ENCODE measurements around the gene PPP1R1A.

PPP1R1A gene, protein sequence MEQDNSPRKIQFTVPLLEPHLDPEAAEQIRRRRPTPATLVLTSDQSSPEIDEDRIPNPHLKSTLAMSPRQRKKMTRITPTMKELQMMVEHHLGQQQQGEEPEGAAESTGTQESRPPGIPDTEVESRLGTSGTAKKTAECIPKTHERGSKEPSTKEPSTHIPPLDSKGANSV

DNA sequence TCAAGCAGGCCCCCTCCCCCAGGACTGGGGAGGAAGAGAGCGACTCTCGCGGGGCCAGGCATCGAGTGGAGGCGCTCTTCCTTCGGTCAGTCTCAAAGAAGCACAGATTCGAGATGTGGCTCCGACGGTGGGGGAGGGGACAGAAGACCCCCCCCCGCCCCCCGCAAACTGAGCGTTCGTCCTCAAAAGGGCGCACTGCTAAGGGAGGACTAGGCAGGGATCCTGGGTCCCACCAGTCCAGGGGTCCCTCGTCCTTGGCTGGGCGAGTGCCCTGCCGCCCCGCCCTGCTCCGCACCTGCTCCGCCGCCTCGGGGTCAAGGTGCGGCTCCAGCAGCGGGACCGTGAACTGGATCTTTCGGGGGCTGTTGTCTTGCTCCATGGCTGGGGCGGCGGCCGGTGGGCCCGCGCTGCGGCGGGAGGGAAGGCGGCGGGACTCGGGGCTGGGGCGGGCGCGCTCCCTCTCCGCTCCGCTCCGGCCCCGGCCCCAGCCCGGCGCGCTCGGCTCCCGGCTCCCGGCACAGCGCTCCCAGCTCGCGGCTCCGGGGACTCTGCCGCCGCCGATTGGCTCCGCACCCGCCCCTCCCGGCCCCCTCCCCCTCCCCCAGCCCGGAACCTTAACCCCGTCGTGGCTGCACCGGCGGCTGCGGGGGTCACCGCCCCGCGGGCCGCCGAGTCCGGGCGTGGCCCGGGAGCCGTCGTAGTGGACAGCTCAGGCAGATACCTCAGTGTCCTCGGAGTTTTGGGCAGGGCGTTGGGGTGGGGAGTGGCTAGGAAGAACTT is at the start of gene PPP1R1A:
TSS of gene PPP1R1A (minus strand) at position 550 of the 780 bp plus-strand sequence. CDS start at position 379, 171 bp downstream.
- Histone ChIP-seq H3K27me3 (ENCODE audit: insufficient read depth, poor library complexity, severe bottlenecking) (peaks cover 28% of the 10 kb centered on the region), H3K36me3 (ENCODE audit: low read depth) (no peaks in the 10 kb centered on the region), H3K27ac (ENCODE audit: poor library complexity, severe bottlenecking) (no peak within 1 kb of the TSS), H3K4me3 (ENCODE audit: severe bottlenecking) (no peak within 1 kb of the TSS), H3K4me1 (ENCODE audit: insufficient read depth, poor library complexity, severe bottlenecking) (no peaks in the 10 kb centered on the region), H3K9me3 (ENCODE audit: severe bottlenecking) (no peaks in the 10 kb centered on the region)
- peak; percentile 23; the same call in 1 of the 3 replicates for ATAC-seq (ENCODE audit: low read depth)
- TF ChIP-seq, protein P1, sequence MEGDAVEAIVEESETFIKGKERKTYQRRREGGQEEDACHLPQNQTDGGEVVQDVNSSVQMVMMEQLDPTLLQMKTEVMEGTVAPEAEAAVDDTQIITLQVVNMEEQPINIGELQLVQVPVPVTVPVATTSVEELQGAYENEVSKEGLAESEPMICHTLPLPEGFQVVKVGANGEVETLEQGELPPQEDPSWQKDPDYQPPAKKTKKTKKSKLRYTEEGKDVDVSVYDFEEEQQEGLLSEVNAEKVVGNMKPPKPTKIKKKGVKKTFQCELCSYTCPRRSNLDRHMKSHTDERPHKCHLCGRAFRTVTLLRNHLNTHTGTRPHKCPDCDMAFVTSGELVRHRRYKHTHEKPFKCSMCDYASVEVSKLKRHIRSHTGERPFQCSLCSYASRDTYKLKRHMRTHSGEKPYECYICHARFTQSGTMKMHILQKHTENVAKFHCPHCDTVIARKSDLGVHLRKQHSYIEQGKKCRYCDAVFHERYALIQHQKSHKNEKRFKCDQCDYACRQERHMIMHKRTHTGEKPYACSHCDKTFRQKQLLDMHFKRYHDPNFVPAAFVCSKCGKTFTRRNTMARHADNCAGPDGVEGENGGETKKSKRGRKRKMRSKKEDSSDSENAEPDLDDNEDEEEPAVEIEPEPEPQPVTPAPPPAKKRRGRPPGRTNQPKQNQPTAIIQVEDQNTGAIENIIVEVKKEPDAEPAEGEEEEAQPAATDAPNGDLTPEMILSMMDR (IDR thresholded peaks at IDR 0.05; ENCODE audit: poor library complexity, severe bottlenecking): no peak
- no peak for DNase-seq (ENCODE audit: low spot score)

DNA sequence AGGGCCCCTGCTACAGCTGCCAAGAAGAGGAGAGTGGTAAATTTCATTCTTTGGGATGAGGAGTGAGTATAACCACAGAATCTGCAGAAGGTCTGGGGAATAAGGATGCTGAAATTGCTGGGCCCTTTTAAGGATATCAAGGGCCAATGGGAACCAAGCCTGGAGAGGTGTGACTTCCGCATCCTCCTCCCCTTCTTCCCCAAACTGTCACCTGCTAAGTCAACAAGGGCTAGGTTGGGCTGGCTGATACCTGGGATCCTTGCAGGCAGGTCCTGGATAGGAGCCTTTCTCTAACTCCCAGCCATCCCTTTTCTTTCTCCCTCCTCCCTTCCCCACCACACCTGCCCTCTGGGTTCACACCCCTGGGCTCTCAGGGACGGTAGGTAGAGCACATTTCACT is 46.3 kb upstream of the PPP1R1A start, which contains the start of gene LACRT:
TSS of gene LACRT (minus strand) at position 101 of the 400 bp plus-strand sequence. CDS start at position 47, 54 bp downstream.
- Histone ChIP-seq H3K4me1 (ENCODE audit: insufficient read depth, poor library complexity, severe bottlenecking) (no peaks in the 10 kb centered on the region), H3K36me3 (ENCODE audit: low read depth) (no peaks in the 10 kb centered on the region), H3K27ac (ENCODE audit: poor library complexity, severe bottlenecking) (no peak within 1 kb of the TSS), H3K27me3 (ENCODE audit: insufficient read depth, poor library complexity, severe bottlenecking) (no peaks in the 10 kb centered on the region), H3K9me3 (ENCODE audit: severe bottlenecking) (no peaks in the 10 kb centered on the region), H3K4me3 (ENCODE audit: severe bottlenecking) (no peak within 1 kb of the TSS)
- DNase-seq (ENCODE audit: low spot score) (no peak), ATAC-seq (ENCODE audit: low read depth) (no peak)
- TF ChIP-seq, protein P1 (IDR thresholded peaks at IDR 0.05; ENCODE audit: poor library complexity, severe bottlenecking): no peak

DNA sequence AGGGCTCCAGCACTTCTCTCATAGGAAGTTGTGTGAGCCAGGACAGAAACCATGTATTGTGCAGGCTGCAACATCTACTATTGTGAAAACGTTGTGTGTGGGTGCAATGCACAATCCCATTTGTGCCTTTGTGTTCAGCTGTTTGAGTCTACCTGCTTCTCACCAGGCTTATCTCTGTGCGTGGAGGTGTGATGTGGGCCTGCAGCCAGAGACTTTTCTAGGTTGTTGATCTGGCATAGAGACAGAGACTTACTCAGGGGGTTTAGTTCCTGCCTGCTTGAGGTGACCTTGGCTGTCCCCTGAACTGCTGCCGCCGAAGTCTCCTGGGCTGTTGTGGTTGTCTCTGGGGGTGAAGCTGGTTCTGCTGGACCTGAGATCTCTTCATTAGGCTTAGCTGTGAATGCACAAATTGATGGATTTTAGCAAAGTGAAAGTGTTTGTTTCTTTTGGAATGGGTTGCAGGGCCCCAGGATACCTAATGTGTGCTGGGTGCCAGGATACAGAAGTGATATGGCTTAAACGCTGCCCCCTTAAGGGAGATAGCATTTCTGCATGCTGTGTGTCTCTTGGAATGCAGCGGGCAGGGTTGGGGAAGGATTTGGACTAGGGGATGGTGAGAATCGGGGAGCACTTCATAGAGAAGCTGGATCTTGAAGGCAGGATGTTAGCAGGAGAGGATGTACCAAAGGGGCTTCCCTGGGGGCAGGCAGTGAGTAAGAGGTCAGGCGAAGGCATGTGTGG is 43.7 kb upstream of the PPP1R1A start:
- peaks cover 2% of the 10 kb centered on the region for H3K9me3 ChIP-seq (ENCODE audit: severe bottlenecking)
- H3K4me1 ChIP-seq (ENCODE audit: insufficient read depth, poor library complexity, severe bottlenecking): no peaks in the 10 kb centered on the region
- DNase-seq (ENCODE audit: low spot score): no peak
- H3K4me3 ChIP-seq (ENCODE audit: severe bottlenecking): no peak overlapping the region
- H3K27ac ChIP-seq (ENCODE audit: poor library complexity, severe bottlenecking): no peak overlapping the region
- ATAC-seq (ENCODE audit: low read depth): no peak
- no peaks in the 10 kb centered on the region for H3K36me3 ChIP-seq (ENCODE audit: low read depth)
- H3K27me3 ChIP-seq (ENCODE audit: insufficient read depth, poor library complexity, severe bottlenecking): no peaks in the 10 kb centered on the region
- TF ChIP-seq, protein P1 (IDR thresholded peaks at IDR 0.05; ENCODE audit: poor library complexity, severe bottlenecking): no peak

DNA sequence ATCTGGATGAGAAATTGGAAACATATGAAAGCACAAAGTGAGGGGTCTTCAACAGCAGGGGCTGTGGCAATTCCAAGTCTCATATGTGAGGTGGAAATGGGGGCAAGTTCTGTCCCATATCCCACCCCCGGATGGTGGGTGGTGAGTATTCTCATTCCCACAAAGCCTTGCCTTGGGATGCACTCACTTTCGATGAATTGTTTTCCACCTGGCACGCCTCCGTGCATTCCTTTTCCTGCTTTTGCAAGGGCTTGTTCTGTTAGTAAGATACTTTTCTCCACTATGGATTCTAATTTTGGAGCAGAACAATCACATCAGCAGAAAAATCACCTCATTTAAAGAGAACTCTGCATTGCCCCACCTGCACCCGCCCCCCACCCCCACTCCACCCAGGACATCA is 43.1 kb upstream of the PPP1R1A start:
- Histone ChIP-seq H3K27me3 (ENCODE audit: insufficient read depth, poor library complexity, severe bottlenecking) (no peaks in the 10 kb centered on the region), H3K9me3 (ENCODE audit: severe bottlenecking) (peaks cover 2% of the 10 kb centered on the region), H3K27ac (ENCODE audit: poor library complexity, severe bottlenecking) (no peak overlapping the region), H3K4me3 (ENCODE audit: severe bottlenecking) (no peak overlapping the region), H3K36me3 (ENCODE audit: low read depth) (no peaks in the 10 kb centered on the region), H3K4me1 (ENCODE audit: insufficient read depth, poor library complexity, severe bottlenecking) (no peaks in the 10 kb centered on the region)
- no peak for ATAC-seq (ENCODE audit: low read depth)
- TF ChIP-seq, protein P1 (IDR thresholded peaks at IDR 0.05; ENCODE audit: poor library complexity, severe bottlenecking): no peak
- no peak for DNase-seq (ENCODE audit: low spot score)

Data from RWPE2 (cell line).